ENCODE data around the gene RNF2. TPM values are rescaled to one million over a fixed set of nuclear protein-coding genes. Genes with fewer than 3 reads are reported as not detected.

Gene RNF2
- total RNA-seq, 3 donors from 2014 or later: 26.7 to 29.7 (median 27.2) TPM

- Mint-ChIP-seq H3K4me3 (no peak overlapping the region), H3K4me1 (ENCODE audit: low read depth) (peaks cover under 1% of the 10 kb centered on the region), H3K9me3 (no peaks in the 10 kb centered on the region), H3K36me3 (ENCODE audit: insufficient read depth) (peaks cover 47% of the 10 kb centered on the region), H3K27me3 (ENCODE audit: low read depth) (no peaks in the 10 kb centered on the region)
- DNase-seq: no peak
- no peak for ATAC-seq
Measured at GRCh38 chr1:185091480-185091879, 46.1 kb downstream of the RNF2 start.

GRCh38 chr1:185094761-185095160 lies 49.4 kb downstream of the RNF2 start:
- Mint-ChIP-seq H3K9me3 (no peaks in the 10 kb centered on the region), H3K27me3 (ENCODE audit: low read depth) (no peaks in the 10 kb centered on the region), H3K36me3 (ENCODE audit: insufficient read depth) (peaks cover 49% of the 10 kb centered on the region), H3K4me3 (no peak overlapping the region), H3K4me1 (ENCODE audit: low read depth) (no peaks in the 10 kb centered on the region)
- DNase-seq (no peak), ATAC-seq (no peak)

- H3K27me3 Mint-ChIP-seq (ENCODE audit: low read depth): no peaks in the 10 kb centered on the region
- H3K36me3 Mint-ChIP-seq (ENCODE audit: insufficient read depth): peaks cover 60% of the 10 kb centered on the region
- no peaks in the 10 kb centered on the region for H3K4me1 Mint-ChIP-seq (ENCODE audit: low read depth)
Measured at GRCh38 chr1:185096531-185096930, 51.2 kb downstream of the RNF2 start.

GRCh38 chr1:185104083-185104482 lies 58.7 kb downstream of the RNF2 start:
- H3K36me3 Mint-ChIP-seq (ENCODE audit: insufficient read depth): peaks cover 40% of the 10 kb centered on the region
- DNase-seq (no peak), ATAC-seq (no peak)
- H3K27me3 Mint-ChIP-seq (ENCODE audit: low read depth): no peaks in the 10 kb centered on the region
- no peak overlapping the region for H3K4me3 Mint-ChIP-seq
- peaks cover 22% of the 10 kb centered on the region for H3K9me3 Mint-ChIP-seq
- no peaks in the 10 kb centered on the region for H3K4me1 Mint-ChIP-seq (ENCODE audit: low read depth)

More at GRCh38 chr1:185096531-185096930, 51.2 kb downstream of the RNF2 start:
- no peak for ATAC-seq
- Mint-ChIP-seq H3K4me3 (no peak overlapping the region), H3K9me3 (no peaks in the 10 kb centered on the region)
- DNase-seq: no peak

- H3K9me3 Mint-ChIP-seq: peaks cover 30% of the 10 kb centered on the region
- no peak for DNase-seq
- no peak for ATAC-seq
- H3K36me3 Mint-ChIP-seq (ENCODE audit: insufficient read depth): peaks cover 32% of the 10 kb centered on the region
- H3K4me3 Mint-ChIP-seq: no peak overlapping the region
- no peaks in the 10 kb centered on the region for H3K27me3 Mint-ChIP-seq (ENCODE audit: low read depth)
- H3K4me1 Mint-ChIP-seq (ENCODE audit: low read depth): no peaks in the 10 kb centered on the region
Measured at GRCh38 chr1:185105121-185105520, 59.8 kb downstream of the RNF2 start.

- Mint-ChIP-seq H3K4me3 (no peak overlapping the region), H3K36me3 (ENCODE audit: insufficient read depth) (peaks cover 7% of the 10 kb centered on the region), H3K4me1 (ENCODE audit: low read depth) (no peaks in the 10 kb centered on the region), H3K9me3 (peaks cover 34% of the 10 kb centered on the region), H3K27me3 (ENCODE audit: low read depth) (no peaks in the 10 kb centered on the region)
- no peak for ATAC-seq
- no peak for DNase-seq
Measured at GRCh38 chr1:185108321-185108720, 63.0 kb downstream of the RNF2 start.

GRCh38 chr1:185110145-185110544 lies 64.8 kb downstream of the RNF2 start:
- H3K4me3 Mint-ChIP-seq: no peak overlapping the region
- no peak for ATAC-seq
- no peaks in the 10 kb centered on the region for H3K27me3 Mint-ChIP-seq (ENCODE audit: low read depth)
- no peaks in the 10 kb centered on the region for H3K4me1 Mint-ChIP-seq (ENCODE audit: low read depth)
- DNase-seq: no peak
- no peaks in the 10 kb centered on the region for H3K36me3 Mint-ChIP-seq (ENCODE audit: insufficient read depth)
- H3K9me3 Mint-ChIP-seq: peaks cover 34% of the 10 kb centered on the region

- H3K4me3 Mint-ChIP-seq: no peak overlapping the region
- H3K4me1 Mint-ChIP-seq (ENCODE audit: low read depth): no peaks in the 10 kb centered on the region
- ATAC-seq: no peak
- no peaks in the 10 kb centered on the region for H3K36me3 Mint-ChIP-seq (ENCODE audit: insufficient read depth)
- no peak for DNase-seq
- H3K9me3 Mint-ChIP-seq: peaks cover 20% of the 10 kb centered on the region
- H3K27me3 Mint-ChIP-seq (ENCODE audit: low read depth): no peaks in the 10 kb centered on the region
Measured at GRCh38 chr1:185111873-185112272, 66.5 kb downstream of the RNF2 start.

- no peaks in the 10 kb centered on the region for H3K27me3 Mint-ChIP-seq (ENCODE audit: low read depth)
- no peak for ATAC-seq
- H3K4me3 Mint-ChIP-seq: no peak overlapping the region
- H3K36me3 Mint-ChIP-seq (ENCODE audit: insufficient read depth): peaks cover 3% of the 10 kb centered on the region
- peaks cover 17% of the 10 kb centered on the region for H3K9me3 Mint-ChIP-seq
- no peaks in the 10 kb centered on the region for H3K4me1 Mint-ChIP-seq (ENCODE audit: low read depth)
- no peak for DNase-seq
Measured at GRCh38 chr1:185112356-185112755, 67.0 kb downstream of the RNF2 start.

GRCh38 chr1:185129708-185130107 lies 84.3 kb downstream of the RNF2 start:
- Mint-ChIP-seq H3K4me1 (ENCODE audit: low read depth) (no peaks in the 10 kb centered on the region), H3K4me3 (no peak overlapping the region), H3K9me3 (peaks cover 8% of the 10 kb centered on the region), H3K36me3 (ENCODE audit: insufficient read depth) (peaks cover 36% of the 10 kb centered on the region), H3K27me3 (ENCODE audit: low read depth) (no peaks in the 10 kb centered on the region)
- ATAC-seq: no peak
- no peak for DNase-seq

GRCh38 chr1:185132534-185132933 lies 87.2 kb downstream of the RNF2 start:
- Mint-ChIP-seq H3K36me3 (ENCODE audit: insufficient read depth) (peaks cover 45% of the 10 kb centered on the region), H3K27me3 (ENCODE audit: low read depth) (no peaks in the 10 kb centered on the region), H3K4me3 (no peak overlapping the region), H3K9me3 (peaks cover 8% of the 10 kb centered on the region), H3K4me1 (ENCODE audit: low read depth) (no peaks in the 10 kb centered on the region)
- no peak for DNase-seq
- ATAC-seq: no peak

- no peaks in the 10 kb centered on the region for H3K4me1 Mint-ChIP-seq (ENCODE audit: low read depth)
- no peaks in the 10 kb centered on the region for H3K27me3 Mint-ChIP-seq (ENCODE audit: low read depth)
- no peak for DNase-seq
- no peak overlapping the region for H3K4me3 Mint-ChIP-seq
- no peak for ATAC-seq
- peaks cover 35% of the 10 kb centered on the region for H3K36me3 Mint-ChIP-seq (ENCODE audit: insufficient read depth)
- peaks cover 3% of the 10 kb centered on the region for H3K9me3 Mint-ChIP-seq
Measured at GRCh38 chr1:185137896-185138545, 92.7 kb downstream of the RNF2 start.

- DNase-seq (no peak), ATAC-seq (no peak)
- no peaks in the 10 kb centered on the region for H3K27me3 Mint-ChIP-seq (ENCODE audit: low read depth)
- H3K36me3 Mint-ChIP-seq (ENCODE audit: insufficient read depth): peaks cover 27% of the 10 kb centered on the region
- no peaks in the 10 kb centered on the region for H3K4me1 Mint-ChIP-seq (ENCODE audit: low read depth)
- no peak overlapping the region for H3K4me3 Mint-ChIP-seq
- H3K9me3 Mint-ChIP-seq: no peaks in the 10 kb centered on the region
Measured at GRCh38 chr1:185139246-185139645, 93.9 kb downstream of the RNF2 start.

- ATAC-seq: no peak
- H3K27me3 Mint-ChIP-seq (ENCODE audit: low read depth): no peaks in the 10 kb centered on the region
- H3K4me1 Mint-ChIP-seq (ENCODE audit: low read depth): no peaks in the 10 kb centered on the region
- peaks cover 29% of the 10 kb centered on the region for H3K36me3 Mint-ChIP-seq (ENCODE audit: insufficient read depth)
- no peak for DNase-seq
- no peaks in the 10 kb centered on the region for H3K9me3 Mint-ChIP-seq
- H3K4me3 Mint-ChIP-seq: no peak overlapping the region
Measured at GRCh38 chr1:185144233-185144632, 98.9 kb downstream of the RNF2 start.

- peaks cover 28% of the 10 kb centered on the region for H3K4me1 Mint-ChIP-seq (ENCODE audit: low read depth)
- DNase-seq (no peak), ATAC-seq (no peak)
- no peaks in the 10 kb centered on the region for H3K9me3 Mint-ChIP-seq
- no peaks in the 10 kb centered on the region for H3K27me3 Mint-ChIP-seq (ENCODE audit: low read depth)
- no peak overlapping the region for H3K4me3 Mint-ChIP-seq
- H3K36me3 Mint-ChIP-seq (ENCODE audit: insufficient read depth): peaks cover 24% of the 10 kb centered on the region
Measured at GRCh38 chr1:185151215-185151614, 105.9 kb downstream of the RNF2 start.
